HCT116 (cell line): Measurements from ENCODE around the gene GALNT17. TPM values are rescaled to one million over a fixed set of nuclear protein-coding genes. Genes with fewer than 3 reads are reported as not detected.

Source experiments
- ATAC-seq: fragments of 200-7000 bp; cut with Tn5 transposase; 2 replicates; pipeline ENCODE4 v1.9.1; 2020; ENCODE audit warnings: mild to moderate bottlenecking, moderate library complexity
- BruUV-seq: library from RNA; stranded (reverse); fragments of 400-500 nt; replicated peaks from 2 replicates; lab custom pipeline; 2021; lab: Mats Ljungman, UMichigan
- CTCF ChIA-PET: fragments of 300-600 bp; sonication (Branson Sonifier 250); formaldehyde crosslinking; loops from one replicate; lab custom pipeline; 2021; ENCODE audit warnings: antibody characterized with exemption; lab: Charles Lee
- POLR2A ChIA-PET: fragments of 300-600, 350-600 bp; sonication (Branson Sonifier 250); formaldehyde crosslinking; loops from one replicate; lab custom pipeline; 2021; ENCODE audit warnings: antibody characterized with exemption; lab: Charles Lee
- RAD21 ChIA-PET, 2 experiments: fragments of 300-600 bp; sonication (Branson Sonifier 250); formaldehyde crosslinking; loops; one replicate each; lab custom pipeline; 2023; ENCODE audit warnings: low total read pairs in 2 of 2; ENCODE audit not compliant: uncharacterized antibody in 2 of 2, unreplicated experiment in 2 of 2, low non-redundant PET in 1 of 2; lab: Charles Lee
- DNase-seq: peaks from one replicate; pipeline ENCODE4 v3.0.0-alpha.2; 2010; ENCODE audit warnings: low read depth, low spot score
- H2AFZ ChIP-seq: fragments of 200-600 bp; shearing (Covaris generic), sonication (generic); 2 replicates; pipeline ENCODE4 v1.6.1; 2017; ENCODE audit warnings: low read depth, mixed run types, mixed read lengths, antibody characterized with exemption, low read length; ENCODE audit not compliant: poor library complexity, severe bottlenecking
- H3K27ac ChIP-seq: 2 replicates; pipeline ENCODE4 v1.5.1; 2012; ENCODE audit warnings: low read depth, low read length
- H3K27me3 ChIP-seq: fragments of 200-600 bp; sonication (generic); 2 replicates; pipeline ENCODE4 v1.6.1; 2016; ENCODE audit warnings: mixed run types, low read length, mixed read lengths; ENCODE audit not compliant: insufficient read depth
- H3K36me3 ChIP-seq, 2 experiments: fragments of 200-500 bp in 1 of 2; fragments of 200-600 bp in 1 of 2; sonication (Bioruptor generic) in 1 of 2; sonication (generic) in 1 of 2; 2 replicates each; pipeline versions ENCODE4 v1.5.1 to v1.6.1; 2014 to 2016; ENCODE audit warnings: low read length in 2 of 2, inconsistent platforms in 1 of 2, mixed read lengths in 1 of 2, mixed run types in 1 of 2; ENCODE audit not compliant: insufficient read depth in 2 of 2, control insufficient read depth in 1 of 2
- H3K4me1 ChIP-seq, 2 experiments: fragments of 200-600 bp in 1 of 2; sonication (generic) in 1 of 2; 2 replicates each; pipeline versions ENCODE4 v1.5.1 to v1.6.1; 2012 to 2017; ENCODE audit warnings: low read length in 2 of 2, inconsistent platforms in 1 of 2, mild to moderate bottlenecking in 1 of 2, mixed read lengths in 1 of 2, mixed run types in 1 of 2, moderate library complexity in 1 of 2; ENCODE audit not compliant: insufficient read depth in 2 of 2, control insufficient read depth in 1 of 2
- H3K4me2 ChIP-seq: fragments of 200-600 bp; sonication (generic); 2 replicates; pipeline ENCODE4 v1.6.1; 2017; ENCODE audit warnings: mixed run types, low read length, mixed read lengths
- H3K4me3 ChIP-seq, 2 experiments: fragments of 200-600 bp in 1 of 2; sonication (generic) in 1 of 2; replicated peaks in 1 of 2; 2 replicates each; pipeline ENCODE4 v1.5.1; 2011 to 2016; ENCODE audit warnings: low read length in 2 of 2, control low read depth in 1 of 2, low read depth in 1 of 2, mild to moderate bottlenecking in 1 of 2, mixed read lengths in 1 of 2, mixed run types in 1 of 2
- H3K79me2 ChIP-seq: fragments of 200-600 bp; sonication (generic); 2 replicates; pipeline ENCODE4 v1.6.1; 2017; ENCODE audit warnings: mild to moderate bottlenecking, mixed run types, low read length, moderate library complexity, mixed read lengths; ENCODE audit not compliant: insufficient read depth
- H3K9ac ChIP-seq: fragments of 200-600 bp; sonication (generic); 2 replicates; pipeline ENCODE4 v1.6.1; 2016; ENCODE audit warnings: low read length, mixed read lengths
- H3K9me2 ChIP-seq: fragments of 200-600 bp; sonication (generic), shearing (Covaris generic); 2 replicates; pipeline ENCODE4 v1.6.1; 2017; ENCODE audit warnings: mixed run types, mild to moderate bottlenecking, moderate library complexity; ENCODE audit not compliant: insufficient read depth
- H3K9me3 ChIP-seq, 2 experiments: fragments of 200-500 bp in 1 of 2; fragments of 200-600 bp in 1 of 2; sonication (Bioruptor generic) in 1 of 2; sonication (generic) in 1 of 2; 2 replicates each; pipeline ENCODE4 v1.6.1; 2014 to 2017; ENCODE audit warnings: low read length in 2 of 2, mixed read lengths in 2 of 2, inconsistent platforms in 1 of 2, low read depth in 1 of 2, mild to moderate bottlenecking in 1 of 2, mixed run types in 1 of 2, moderate library complexity in 1 of 2; ENCODE audit not compliant: control insufficient read depth in 1 of 2, insufficient read depth in 1 of 2
- H4K20me1 ChIP-seq: fragments of 200-600 bp; sonication (generic), shearing (Covaris generic); 2 replicates; pipeline ENCODE4 v1.6.1; 2017; ENCODE audit warnings: mixed run types, mild to moderate bottlenecking, moderate library complexity; ENCODE audit not compliant: insufficient read depth
- CBX3 ChIP-seq: IDR thresholded peaks from 2 replicates; pipeline ENCODE4 v1.6.1; 2012; ENCODE audit warnings: low read depth
- CEBPB ChIP-seq: IDR thresholded peaks from 2 replicates; pipeline ENCODE4 v1.6.1; 2012; ENCODE audit warnings: low read depth
- CTCF ChIP-seq, 3 experiments: fragments of 200-600 bp in 1 of 3; sonication (generic) in 1 of 3; IDR thresholded peaks in 2 of 3; conservative IDR thresholded peaks in 1 of 3; 2 replicates each; pipeline ENCODE4 v1.5.1; 2012 to 2017; ENCODE audit warnings: low read depth in 2 of 3, low read length in 2 of 3, antibody characterized with exemption in 1 of 3, borderline replicate concordance in 1 of 3, control low read depth in 1 of 3, mild to moderate bottlenecking in 1 of 3, mixed read lengths in 1 of 3, mixed run types in 1 of 3, moderate library complexity in 1 of 3; ENCODE audit not compliant: insufficient read depth in 1 of 3
- EGR1 ChIP-seq: IDR thresholded peaks from 2 replicates; pipeline ENCODE4 v1.6.1; 2012; ENCODE audit warnings: low read depth
- ELF1 ChIP-seq: IDR thresholded peaks from 2 replicates; pipeline ENCODE4 v1.6.1; 2012; ENCODE audit warnings: low read depth, borderline replicate concordance
- EZH2phosphoT487 ChIP-seq: fragments of 200-600 bp; IDR thresholded peaks from 2 replicates; pipeline ENCODE4 v1.6.1; 2018; ENCODE audit warnings: antibody characterized with exemption, borderline replicate concordance
- JUND ChIP-seq: IDR thresholded peaks from 2 replicates; pipeline ENCODE4 v1.6.1; 2012
- MAX ChIP-seq: IDR thresholded peaks from 2 replicates; pipeline ENCODE4 v1.6.1; 2012
- POLR2AphosphoS5 ChIP-seq: IDR thresholded peaks from 2 replicates; pipeline ENCODE4 v1.6.1; 2011; ENCODE audit warnings: mild to moderate bottlenecking, low read depth, low read length, moderate library complexity
- RAD21 ChIP-seq: IDR thresholded peaks from 2 replicates; pipeline ENCODE4 v1.6.1; 2012; ENCODE audit warnings: low read depth, mild to moderate bottlenecking
- REST ChIP-seq: IDR thresholded peaks from 2 replicates; pipeline ENCODE4 v1.6.1; 2012; ENCODE audit warnings: low read depth
- SIN3A ChIP-seq: IDR thresholded peaks from 2 replicates; pipeline ENCODE4 v1.6.1; 2012; ENCODE audit warnings: low read depth
- SRF ChIP-seq: IDR thresholded peaks from 2 replicates; pipeline ENCODE4 v1.6.1; 2012; ENCODE audit warnings: low read depth
- TCF7L2 ChIP-seq: IDR thresholded peaks from 2 replicates; pipeline ENCODE4 v1.7.0; 2011; ENCODE audit warnings: borderline replicate concordance, inconsistent platforms; ENCODE audit not compliant: insufficient read depth, insufficient read length; ENCODE audit errors: extremely low read depth
- YY1 ChIP-seq: IDR thresholded peaks from 2 replicates; pipeline ENCODE4 v1.6.1; 2011; ENCODE audit warnings: low read length, low read depth, moderate library complexity, mild to moderate bottlenecking; ENCODE audit not compliant: insufficient replicate concordance; ENCODE audit errors: extremely low read depth
- ZBTB33 ChIP-seq: IDR thresholded peaks from 2 replicates; pipeline ENCODE4 v1.6.1; 2011; ENCODE audit warnings: mild to moderate bottlenecking, low read length, moderate library complexity; ENCODE audit not compliant: insufficient replicate concordance; ENCODE audit errors: extremely low read depth
- ZFX ChIP-seq: fragments of 450-650 bp; IDR thresholded peaks from 2 replicates; pipeline ENCODE4 v1.6.1; 2017
- intact Hi-C: fragments of 100-400 bp; cut with micrococcal nuclease; formaldehyde crosslinking; loops from 2 replicates; pipeline ENCODE4 v1.10.0; 2022
- total RNA-seq: library from RNA; stranded (reverse); gene quantifications from one replicate; pipeline ENCODE4 v1.2.1, GENCODE V29; 2021; ENCODE audit not compliant: unreplicated experiment

GALNT17 gene
- total RNA-seq, 1 experiment from 2014 or later, result not detected

- H3K36me3 ChIP-seq, result no peaks in the 10 kb centered on the region
- CTCF ChIA-PET, result no interaction called here
- H3K9me2 ChIP-seq, result no peaks in the 10 kb centered on the region
- H3K4me3 ChIP-seq, result no peak overlapping the region
- POLR2A ChIA-PET, result no interaction called here
- no peaks in the 10 kb centered on the region for H3K27me3 ChIP-seq
- no peak for ATAC-seq
- H3K4me1 ChIP-seq, result no peaks in the 10 kb centered on the region
- H3K9me3 ChIP-seq, result peaks cover 4 to 7% of the 10 kb centered on the region in 2 experiments; a peak in 2 of 4 replicates
- no peak for DNase-seq
- no peak for TF ChIP-seq RAD21
- TF ChIP-seq CEBPB, result no peak
- no peak for TF ChIP-seq ZBTB33
- no peak for TF ChIP-seq ZFX
- no peak for TF ChIP-seq SRF
- TF ChIP-seq EZH2phosphoT487, result no peak
- no peak for TF ChIP-seq ELF1
- no peak for TF ChIP-seq POLR2AphosphoS5
- TF ChIP-seq YY1, result no peak
- no peak for TF ChIP-seq CTCF (IDR thresholded peaks at IDR 0.05 in 2 of 3, conservative IDR thresholded peaks at IDR 0.05 in 1 of 3; ENCODE audit: borderline replicate concordance in 1 of 3, insufficient read depth in 1 of 3, low read depth in 2 of 3, low read length in 2 of 3)
- no peak for TF ChIP-seq MAX
- no peak for TF ChIP-seq JUND
- no peak for TF ChIP-seq EGR1
- no peak for TF ChIP-seq SIN3A
- no peak for TF ChIP-seq TCF7L2
- no peak for TF ChIP-seq REST
- TF ChIP-seq CBX3, result no peak
- H3K27ac ChIP-seq, result no peak overlapping the region
- RAD21 ChIA-PET, result no interaction called here
- intact Hi-C loops, result no loop called here
- no peak overlapping the region for H3K9ac ChIP-seq
- no TSS peak for BruUV-seq
- H4K20me1 ChIP-seq, result no peaks in the 10 kb centered on the region
- H3K79me2 ChIP-seq, result no peaks in the 10 kb centered on the region
- H3K4me2 ChIP-seq, result no peak overlapping the region
- H2AFZ ChIP-seq, result no peak overlapping the region
These were observed 202.6 kb downstream of the GALNT17 start for GRCh38 chr7:71334541-71334940.
